CD4-positive, alpha-beta T cell treated with Interleukin-10 for 1 hour (primary cell): Measurements from ENCODE around the gene HDAC9.
"Not testable (repeated sequence)": the region's sequence is repeated elsewhere in the genome, so short reads cannot be mapped to it uniquely, and the experiment has no call there.

ENCODE experiments used
- DNase-seq: peaks from one replicate; pipeline ENCODE4 v3.0.0-alpha.2; 2020

HDAC9 gene

DNA sequence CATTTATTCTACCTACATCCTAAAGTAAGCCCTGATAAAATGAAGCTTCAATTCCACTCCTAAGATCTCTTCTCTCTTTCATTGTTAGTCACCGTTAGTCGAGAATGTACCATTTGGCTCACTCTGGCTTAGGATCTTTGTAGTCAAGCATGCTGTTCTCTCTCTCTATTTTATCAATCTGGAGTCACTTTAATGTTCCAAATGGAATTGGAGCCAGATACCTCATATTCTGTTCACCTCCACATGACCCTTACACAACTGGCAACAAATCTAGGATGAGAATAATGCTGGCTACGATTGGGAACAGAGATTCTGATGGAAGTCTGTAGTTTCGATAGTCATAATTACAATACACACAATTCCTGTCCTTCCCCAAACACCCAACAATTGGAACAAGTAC is 408.1 kb downstream of the HDAC9 start:
- no peak for DNase-seq

DNA sequence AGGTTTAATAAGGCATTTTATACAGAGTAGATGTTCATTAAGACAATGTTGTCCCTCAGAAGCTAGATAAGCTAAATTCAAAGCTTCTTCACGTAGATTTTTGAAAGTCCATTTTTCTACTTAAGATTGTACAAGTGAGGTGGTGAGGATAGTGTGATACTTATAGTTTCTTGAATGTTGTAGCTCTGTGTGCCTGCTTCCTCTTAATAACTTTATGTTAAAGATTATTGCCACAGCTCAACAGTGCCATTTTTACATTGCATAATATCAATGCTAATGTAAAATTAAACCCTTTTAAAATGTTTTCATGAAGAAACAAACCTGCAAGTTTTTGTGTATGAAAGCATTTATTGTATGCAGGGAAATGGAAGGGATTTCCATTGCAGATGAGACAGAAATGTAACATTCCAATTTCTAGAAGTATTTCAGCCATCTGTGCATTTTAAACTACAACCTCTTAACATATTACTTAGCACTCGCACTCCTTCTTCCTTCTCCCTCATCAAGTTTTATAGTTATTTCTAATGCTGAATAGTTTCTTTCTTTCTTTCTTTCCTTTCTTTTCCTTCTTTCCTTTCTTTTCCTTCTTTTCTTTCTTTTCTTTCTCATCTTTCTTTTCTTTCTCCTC is 409.9 kb downstream of the HDAC9 start:
- no peak for DNase-seq

DNA sequence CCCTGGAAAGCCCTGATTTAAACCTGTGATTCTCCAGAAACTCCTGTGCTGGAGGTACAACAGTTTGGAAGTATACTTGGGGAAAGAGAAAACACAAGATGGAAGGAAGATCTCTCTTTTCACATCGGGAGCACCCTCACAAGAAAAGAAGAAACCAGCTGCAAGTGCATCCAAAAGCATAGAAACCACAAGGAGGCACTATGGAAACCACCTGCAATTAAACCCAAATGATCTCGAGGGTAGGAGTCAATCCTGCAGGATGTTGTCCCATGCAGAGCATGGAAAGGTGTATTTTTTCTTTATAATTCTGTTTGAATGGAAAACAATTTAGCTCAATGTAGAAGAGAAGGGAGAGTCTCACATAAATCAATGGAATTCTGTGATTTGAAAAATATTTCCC is 411.4 kb downstream of the HDAC9 start:
- DNase-seq, result no peak

DNA sequence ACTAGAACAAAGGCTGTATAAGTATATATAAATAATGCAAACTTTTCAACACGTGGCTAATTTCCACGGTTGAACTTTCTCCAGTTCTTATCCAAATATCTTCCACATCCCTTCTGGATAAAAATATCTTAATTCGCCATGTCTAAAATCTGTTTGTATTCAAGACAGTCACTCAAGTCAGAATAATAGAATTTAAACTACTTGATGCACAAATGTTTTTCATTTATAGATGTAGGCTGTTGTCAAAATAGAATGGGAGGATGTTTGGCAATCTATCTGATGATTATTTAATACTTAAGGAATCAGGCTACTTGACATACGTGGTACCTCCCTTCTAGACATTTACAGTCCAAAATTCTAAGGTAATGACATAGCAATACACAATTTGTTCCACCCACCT is 417.6 kb downstream of the HDAC9 start:
- no peak for DNase-seq

DNA sequence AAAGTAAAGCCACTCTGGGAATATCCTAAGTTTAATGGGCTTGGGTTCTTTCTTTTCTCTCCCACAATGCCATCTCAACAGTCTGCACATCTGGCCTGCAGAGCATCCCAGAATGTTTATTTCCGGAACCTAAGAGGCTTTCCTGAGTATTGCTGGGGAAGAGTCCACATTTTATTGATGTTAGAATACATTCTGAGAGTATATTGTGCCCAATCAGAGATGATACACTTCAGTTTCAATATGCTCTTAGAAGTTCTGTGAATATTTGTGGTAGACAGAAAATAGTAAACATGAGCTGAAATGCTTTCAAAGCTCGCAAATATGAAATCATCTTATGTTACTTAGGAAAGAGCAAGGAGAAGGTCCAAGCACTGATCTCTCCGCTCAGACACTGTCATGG is 421.3 kb downstream of the HDAC9 start:
- no peak for DNase-seq

DNA sequence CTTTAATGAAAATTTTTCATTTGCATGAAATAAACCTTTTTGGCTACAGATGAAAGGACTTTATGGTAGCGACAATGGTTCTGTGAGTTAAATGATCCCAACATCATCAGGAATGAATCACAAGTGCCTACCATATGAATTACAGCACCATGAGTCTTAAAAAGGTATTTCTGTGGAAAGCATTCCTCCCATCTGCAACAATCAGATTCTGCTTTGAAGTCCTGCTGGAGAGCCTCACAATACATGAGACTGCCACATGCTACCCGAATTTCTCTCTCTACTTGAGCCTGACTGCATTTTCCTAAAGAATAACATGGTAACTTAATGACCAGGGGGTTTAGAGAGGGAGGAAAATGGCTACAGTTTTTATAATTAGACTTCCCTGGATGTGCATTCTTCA is 431.6 kb downstream of the HDAC9 start:
- DNase-seq, result no peak

DNA sequence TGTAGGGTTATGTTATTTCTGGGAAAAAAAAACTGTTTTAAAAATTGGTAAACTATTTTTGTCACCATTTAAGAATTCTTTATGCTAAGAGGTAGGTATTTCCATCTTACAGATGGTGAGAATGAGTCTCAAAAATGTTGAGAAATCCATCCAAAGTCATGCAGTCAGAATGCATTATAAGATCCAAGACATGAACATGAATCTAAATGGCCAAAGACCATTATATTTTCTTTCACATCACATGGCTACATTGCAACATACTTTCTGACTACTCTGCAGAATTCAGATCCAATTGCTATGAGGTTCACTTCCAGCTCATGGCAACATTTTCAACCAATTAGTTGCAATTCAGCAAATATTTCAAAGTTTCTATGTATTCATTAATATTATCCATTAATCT is 440.7 kb downstream of the HDAC9 start:
- no peak for DNase-seq

DNA sequence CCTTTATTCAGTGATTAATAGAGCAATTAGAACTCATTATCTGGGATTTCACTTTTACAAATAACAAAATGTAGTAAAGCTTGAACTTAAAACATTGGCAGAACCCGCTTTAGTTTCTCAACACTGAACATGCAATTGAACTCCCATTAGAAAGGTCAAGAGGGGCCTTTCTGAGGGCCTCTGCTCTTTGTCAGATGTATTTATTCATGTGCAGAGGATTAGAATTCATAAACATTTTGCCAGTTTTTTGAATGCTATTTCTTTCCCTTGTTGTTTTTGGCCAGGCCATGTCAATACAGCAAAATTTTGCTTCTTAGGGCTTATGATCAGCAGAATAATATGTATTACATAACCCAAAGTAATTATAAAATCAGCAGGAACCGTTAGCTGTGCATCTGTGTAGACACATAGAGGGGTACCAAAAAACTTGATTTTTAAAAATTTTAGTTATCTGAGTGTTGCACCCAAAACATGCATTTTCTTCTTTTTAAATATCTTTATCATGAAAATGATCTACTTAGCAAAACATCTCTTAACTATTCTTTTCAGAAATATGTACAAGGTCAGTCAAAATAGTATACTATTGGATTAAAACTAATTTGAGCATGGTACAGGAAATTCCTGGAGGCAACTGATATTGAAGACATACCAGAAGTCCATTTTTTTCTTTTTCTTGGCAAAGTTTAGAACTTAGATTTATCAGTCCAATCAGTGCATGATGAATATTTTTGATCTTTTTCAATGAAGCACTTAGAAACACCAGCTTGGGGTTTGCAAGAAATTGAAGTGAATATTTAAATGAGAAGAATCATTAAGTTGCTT is 444.4 kb downstream of the HDAC9 start:
- DNase-seq, result no peak

DNA sequence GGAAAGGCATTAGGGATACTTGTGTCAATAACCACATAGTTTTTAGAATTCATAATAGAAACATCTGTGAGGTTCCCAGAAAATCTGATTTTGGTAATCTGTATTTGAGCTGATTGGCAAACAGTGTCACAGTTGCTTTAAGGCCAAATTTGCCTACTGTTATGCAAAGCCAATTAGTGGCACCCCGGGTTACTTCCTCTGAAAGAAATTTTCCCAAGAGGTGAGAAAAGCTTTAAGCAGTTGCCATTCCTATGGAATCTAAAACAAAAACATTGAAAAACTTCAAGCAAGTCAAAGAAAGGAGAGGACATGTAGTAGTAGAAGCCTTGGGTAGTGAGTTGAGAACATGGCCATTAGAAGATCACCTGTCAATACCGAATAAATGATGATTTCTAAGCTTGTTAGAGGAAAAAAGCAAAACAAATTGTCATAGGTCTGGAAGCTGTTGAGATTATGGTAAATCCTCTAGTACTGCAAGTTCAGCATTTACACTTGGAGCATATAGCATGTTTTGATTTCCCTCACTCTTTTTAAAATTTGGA is 445.1 kb downstream of the HDAC9 start:
- no peak for DNase-seq

DNA sequence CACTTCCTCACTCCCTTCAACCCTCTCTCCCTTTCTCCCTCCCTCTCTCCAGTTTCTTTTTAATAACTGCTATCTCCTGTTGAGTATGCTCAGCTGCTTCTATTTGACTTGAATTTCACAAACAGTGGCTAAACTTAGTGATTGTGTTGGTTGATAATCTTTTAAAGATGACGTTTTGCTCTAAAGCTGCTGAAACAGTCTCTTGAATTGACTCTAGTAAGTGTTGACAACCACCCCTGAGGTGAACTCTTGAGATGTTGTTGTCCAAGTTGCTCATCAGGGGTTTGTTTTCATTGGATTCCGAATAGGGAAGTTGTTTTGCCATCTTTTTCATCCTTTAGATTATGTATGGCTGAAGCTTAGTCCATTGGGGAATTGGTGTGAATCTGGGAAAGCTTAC is 445.7 kb downstream of the HDAC9 start:
- DNase-seq, result no peak

DNA sequence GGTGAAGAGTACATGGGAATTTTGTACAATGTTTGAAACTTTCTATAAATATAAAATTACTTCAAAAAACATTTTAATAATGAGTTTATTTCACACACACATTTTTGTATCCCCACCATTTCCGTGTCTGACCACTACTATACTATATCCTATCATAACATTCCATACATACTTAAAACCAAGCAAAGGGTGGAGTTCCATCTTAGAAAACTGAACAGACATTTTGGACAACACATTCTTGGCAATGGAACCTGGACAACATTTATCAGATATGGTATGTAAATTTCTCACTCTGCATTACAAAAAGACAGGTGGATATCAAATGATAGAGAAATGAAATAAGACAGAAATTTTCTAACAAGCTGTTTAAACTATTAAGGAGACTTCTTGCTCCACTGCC is 453.0 kb downstream of the HDAC9 start:
- no peak for DNase-seq

DNA sequence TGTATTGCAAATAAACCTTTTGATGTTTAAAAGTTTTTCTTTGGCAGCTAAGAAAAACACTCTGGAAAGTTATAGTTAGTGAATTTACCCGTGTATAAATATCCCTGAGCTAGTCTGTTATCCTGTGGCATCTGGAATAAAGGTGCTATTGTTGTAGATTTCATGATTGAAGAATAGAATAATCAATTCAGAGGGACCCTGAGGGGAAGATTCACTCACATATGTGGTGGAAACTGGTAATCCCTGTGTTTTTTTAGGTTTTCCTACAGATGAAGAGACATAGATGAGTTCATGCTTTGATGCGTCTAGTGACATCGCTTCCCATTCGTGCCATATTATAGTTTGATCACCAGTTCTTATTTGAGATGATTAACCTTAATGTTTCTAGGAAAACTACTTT is 457.3 kb downstream of the HDAC9 start:
- no peak for DNase-seq

DNA sequence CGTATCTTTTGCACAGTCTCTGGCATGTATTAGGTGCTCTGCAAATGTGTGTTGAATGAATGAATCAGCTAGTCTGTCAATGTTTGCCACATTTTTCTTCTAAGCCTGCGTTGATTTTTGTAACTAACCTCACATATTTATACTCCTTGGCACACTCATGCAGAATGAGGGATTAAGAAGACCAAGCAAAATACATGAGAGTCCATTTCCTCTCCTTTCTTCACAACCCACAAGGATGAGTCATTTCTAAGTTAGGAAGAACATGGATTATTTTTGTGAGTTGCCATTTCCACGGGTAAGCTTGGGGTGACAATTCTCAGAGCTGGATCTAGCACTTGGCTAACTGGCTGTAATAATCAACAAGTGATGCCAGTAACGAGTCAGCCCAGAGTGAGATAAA is 463.1 kb downstream of the HDAC9 start:
- no peak for DNase-seq

DNA sequence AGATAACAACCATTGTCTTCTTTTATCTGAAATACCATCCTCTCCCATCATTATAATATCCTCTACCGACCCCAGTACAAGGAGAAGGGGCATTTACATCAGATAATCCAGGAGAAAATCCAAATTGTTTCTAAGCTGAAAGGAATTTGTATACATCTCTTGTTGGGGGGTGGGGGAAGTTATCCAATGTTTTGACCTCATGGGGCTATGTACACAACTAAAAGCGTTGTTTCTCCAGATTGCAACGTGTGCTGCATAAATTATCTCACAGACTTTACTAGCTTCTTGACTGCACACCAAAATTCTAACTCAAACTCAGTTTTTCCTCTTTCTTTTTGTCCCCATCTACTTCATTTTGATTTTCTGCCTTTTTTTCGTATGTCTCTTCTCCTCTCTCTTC is 465.2 kb downstream of the HDAC9 start:
- DNase-seq, result no peak

DNA sequence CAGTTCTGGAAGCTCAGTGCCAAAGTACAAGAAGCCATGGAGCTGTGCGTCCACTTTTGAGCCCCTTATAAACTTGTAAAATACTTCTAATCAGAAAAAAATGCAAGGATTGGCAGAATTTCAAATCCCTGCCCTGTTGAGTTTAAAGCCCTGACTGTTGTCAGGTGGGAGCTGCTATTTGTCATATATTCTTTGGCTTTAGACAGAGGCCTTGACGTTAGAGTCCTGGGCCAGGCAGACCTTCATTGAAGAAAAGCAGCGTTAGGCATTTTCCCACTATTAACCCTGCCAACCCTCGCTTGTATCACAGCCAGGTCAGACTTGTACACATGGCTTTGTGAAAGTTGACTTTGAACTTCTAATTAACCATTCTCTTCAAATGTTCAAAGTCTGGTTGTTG is 466.5 kb downstream of the HDAC9 start:
- no peak for DNase-seq

DNA sequence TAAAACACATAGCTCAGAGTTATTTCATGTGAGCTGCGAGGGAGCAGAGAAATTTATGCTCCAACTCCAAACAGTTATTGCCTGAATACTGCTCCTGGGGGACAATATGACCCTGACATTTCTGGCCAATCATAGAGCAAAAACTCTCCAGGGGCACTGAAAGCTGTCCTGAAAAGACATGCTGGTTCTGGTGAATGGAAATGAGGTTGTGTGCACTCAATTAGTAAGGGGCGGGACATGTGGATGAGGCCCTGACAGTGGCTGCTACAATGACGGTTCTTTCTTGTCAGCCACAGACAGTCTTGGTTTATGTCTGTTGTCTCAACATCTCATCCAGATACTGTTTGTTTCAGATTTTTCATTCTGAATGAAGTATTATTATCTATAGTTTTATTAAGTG is 470.1 kb downstream of the HDAC9 start:
- no peak for DNase-seq

DNA sequence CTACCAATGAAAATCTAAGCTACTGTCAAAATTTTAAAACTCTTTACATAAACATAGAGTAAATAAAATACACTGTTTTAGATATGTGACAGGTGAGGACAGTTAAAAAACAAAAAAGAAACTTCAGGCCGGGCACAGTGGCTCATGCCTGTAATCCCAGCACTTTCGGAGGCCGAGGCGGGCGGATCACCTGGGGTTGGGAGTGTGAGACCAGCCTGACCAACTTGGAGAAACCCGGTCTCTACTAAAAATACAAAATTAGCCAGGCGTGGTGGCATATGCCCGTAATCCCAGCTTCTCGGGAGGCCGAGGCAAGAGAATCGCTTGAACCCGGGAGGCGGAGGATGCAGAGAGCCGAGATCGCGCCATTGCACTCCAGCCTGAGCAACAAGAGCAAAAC is 472.2 kb downstream of the HDAC9 start:
- DNase-seq, result not testable (repeated sequence)

DNA sequence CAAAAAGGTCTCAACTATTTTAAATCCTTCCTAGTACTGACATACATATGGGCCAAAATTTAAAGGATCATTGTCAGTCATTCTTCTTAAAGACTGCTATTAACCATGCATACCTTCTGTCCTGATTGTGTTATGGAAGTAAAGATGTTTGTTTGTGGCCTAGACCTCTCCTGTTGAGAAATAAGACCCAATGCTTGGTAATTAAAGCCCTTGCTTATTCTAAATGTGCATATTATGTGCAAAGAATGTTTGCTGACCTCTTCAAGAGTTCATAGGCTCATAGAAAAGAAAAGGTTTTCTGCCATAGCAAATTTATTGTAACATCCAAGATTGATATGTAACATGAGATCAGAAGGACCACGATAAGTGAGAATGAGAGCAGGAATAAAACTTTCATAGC is 476.3 kb downstream of the HDAC9 start:
- no peak for DNase-seq

DNA sequence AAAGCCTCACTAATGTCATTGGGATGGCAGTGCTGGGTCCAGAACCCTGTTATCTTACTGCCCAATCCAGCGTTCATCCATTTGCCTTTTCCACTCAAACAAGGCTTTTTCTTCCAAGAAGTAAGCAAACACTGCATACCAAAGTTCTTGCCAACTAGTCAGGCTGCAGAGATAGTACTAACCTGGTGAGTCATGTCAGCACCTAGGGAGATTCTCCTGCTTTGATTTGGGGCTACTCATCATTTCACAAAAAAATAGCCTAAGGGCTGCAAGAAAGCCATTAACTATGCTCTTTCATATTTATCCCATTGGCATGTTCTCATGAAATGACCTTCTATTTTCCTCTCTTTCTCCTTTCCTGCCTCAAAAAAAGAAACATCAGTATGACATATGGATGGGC is 479.3 kb downstream of the HDAC9 start:
- no peak for DNase-seq

DNA sequence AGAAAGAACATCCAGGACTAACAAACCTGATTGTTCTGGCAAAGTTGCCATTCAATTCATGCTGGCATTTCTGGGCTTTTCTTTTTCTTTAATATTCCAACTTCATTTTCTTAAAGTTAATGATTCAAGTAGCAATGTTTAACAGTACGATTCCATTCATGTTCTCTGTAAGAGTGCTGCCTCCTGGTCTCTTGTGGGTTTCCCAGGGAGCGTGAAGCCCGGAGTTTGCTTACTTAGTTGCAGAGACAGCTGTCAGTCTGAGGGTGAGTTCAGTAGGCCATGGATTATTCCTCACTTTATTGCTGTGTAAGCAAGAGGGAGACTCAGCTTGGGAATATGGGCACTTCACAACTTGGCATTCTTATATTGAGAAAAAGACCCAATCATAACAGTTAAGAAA is 479.7 kb downstream of the HDAC9 start:
- DNase-seq, result no peak

DNA sequence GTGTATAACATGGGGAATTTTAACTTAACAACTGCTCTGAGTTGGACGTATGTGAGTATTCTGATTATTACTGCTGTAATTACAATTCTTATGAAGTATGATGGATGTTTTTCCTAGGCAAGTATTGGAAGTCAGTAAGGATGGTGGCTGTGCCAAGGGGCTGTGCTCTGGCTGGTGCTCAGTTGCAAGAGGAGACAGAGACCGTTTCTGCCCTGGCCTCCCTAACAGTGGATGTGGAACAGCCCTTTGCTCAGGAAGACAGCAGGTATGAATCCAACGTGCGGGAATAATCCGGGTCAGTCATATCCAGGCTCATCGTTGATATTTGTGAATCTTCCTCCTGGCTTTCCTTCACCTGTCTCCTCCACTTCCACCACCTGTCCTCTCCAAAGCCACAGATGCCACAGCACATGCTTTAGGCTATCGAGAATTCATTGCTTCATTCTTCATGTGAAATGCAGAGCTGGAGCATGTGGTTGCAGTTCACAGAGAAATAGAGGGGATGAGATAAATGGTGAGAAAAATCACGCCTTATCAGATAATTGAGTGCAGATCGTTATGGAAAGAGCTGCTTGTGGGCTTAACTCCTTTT is 480.2 kb downstream of the HDAC9 start:
- DNase-seq, result no peak

DNA sequence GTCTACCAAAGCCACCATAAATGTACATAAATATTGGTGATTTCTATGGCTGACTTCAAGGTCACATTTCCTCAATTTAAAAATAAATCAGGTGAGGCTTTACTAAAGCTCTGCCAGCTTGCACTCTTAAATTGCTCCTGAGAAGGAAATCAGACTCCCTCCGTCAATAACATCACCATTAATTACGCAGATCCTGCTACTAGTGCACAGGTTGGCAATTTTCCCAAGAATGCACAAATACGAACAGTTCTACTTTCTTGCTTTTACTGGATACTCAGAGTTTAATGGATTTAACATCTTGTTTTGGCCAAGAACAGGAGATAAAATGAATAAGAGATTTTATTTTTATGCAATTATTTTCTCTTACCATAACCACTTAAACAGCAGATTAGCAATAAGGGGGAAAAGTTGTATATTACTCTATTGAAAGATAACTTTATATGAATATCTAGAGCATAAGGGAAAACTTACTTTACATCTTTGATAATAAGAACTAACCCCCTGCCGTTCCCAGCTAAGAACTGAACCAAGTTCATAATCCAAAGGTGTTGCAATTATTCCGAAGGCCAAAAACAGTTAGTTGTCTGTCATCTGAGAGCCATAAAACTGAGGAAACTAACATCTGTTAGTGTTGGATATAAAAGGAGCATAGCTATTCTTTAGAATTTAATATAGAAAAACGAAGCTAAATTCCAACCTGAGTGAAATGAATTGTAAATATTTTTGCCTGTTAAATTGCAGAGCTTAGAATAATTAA is 481.3 kb downstream of the HDAC9 start:
- no peak for DNase-seq

DNA sequence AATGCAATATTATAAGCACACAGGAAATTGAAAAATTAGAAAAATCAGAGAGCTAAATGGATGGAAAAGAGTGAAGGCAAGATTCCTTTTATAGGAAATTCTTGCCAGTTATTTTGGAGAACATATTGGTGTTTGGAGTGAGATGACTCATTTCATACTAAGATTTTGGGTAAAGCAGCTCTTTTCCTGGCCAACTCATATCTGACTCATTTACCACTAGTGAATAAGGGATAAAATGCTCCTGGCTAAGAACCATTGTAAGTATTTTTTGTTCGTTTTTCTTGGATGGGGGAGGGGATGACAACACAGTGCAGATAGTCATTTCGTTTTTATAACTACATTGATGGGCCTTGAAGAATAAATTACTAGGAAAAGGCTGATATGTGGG is 482.6 kb downstream of the HDAC9 start:
- DNase-seq, result no peak

DNA sequence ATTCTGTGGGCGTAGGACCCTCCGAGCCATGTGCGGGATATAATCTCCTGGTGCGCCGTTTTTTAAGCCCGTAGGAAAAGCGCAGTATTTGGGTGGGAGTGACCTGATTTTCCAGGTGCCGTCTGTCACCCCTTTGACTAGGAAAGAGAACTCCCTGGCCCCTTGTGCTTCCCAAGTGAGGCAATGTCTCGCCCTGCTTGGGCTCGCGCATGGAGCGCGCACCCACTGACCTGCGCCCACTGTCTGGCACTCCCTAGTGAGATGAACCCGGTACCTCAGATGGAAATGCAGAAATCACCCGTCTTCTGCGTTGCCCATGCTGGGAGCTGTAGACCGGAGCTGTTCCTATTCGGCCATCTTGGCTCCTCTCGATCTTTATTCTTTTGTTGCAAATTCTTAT is 495.2 kb downstream of the HDAC9 start:
- DNase-seq, result not testable (repeated sequence)
